Upper lobe of left lung (tissue), 6 donors: Measurements from ENCODE around the gene ZNF212. TPM values are rescaled to one million over a fixed set of nuclear protein-coding genes. Genes with fewer than 3 reads are reported as not detected.

ENCODE experiments used
- ATAC-seq, 2 donors: fragments of 200-7000 bp; cut with Tn5 transposase; one replicate each; pipeline ENCODE4 v1.9.1; 2022; ENCODE audit warnings: mild to moderate bottlenecking in 2 of 2, moderate library complexity in 2 of 2; ENCODE audit not compliant: low FRiP score in 2 of 2
- DNase-seq, 2 donors: peaks; one replicate each; pipeline ENCODE4 v3.0.0-alpha.2; 2019 to 2020
- H3K27ac ChIP-seq, 4 donors: fragments of 200-600 bp; sonication (generic); one replicate each; pipeline ENCODE4 v1.5.1; 2016 to 2019
- H3K27me3 ChIP-seq, 4 donors: fragments of 200-600 bp; sonication (generic); one replicate each; pipeline ENCODE4 v1.5.1; 2017 to 2019
- H3K36me3 ChIP-seq, 4 donors: fragments of 200-600 bp; sonication (generic); one replicate each; pipeline ENCODE4 v1.5.1; 2016 to 2019
- H3K4me1 ChIP-seq, 4 donors: fragments of 200-600 bp; sonication (generic); one replicate each; pipeline ENCODE4 v1.5.1; 2018 to 2019
- H3K4me3 ChIP-seq, 4 donors: fragments of 200-600 bp; sonication (generic); one replicate each; pipeline ENCODE4 v1.5.1; 2017 to 2019; ENCODE audit warnings: mild to moderate bottlenecking in 2 of 4, moderate library complexity in 1 of 4
- H3K9me3 ChIP-seq, 4 donors: fragments of 200-600 bp; sonication (generic); one replicate each; pipeline ENCODE4 v1.5.1; 2018 to 2019
- EP300 ChIP-seq, 4 donors: sonication (generic); formaldehyde crosslinking; IDR thresholded peaks; one replicate each; pipeline ENCODE4 v1.5.1; 2017; ENCODE audit warnings: antibody characterized with exemption in 4 of 4, control low read depth in 2 of 4
- POLR2A ChIP-seq, 4 donors: fragments of 450-650 bp; IDR thresholded peaks; one replicate each; pipeline ENCODE4 v1.5.1; 2016 to 2017; ENCODE audit warnings: antibody characterized with exemption in 4 of 4, mild to moderate bottlenecking in 2 of 4
- POLR2AphosphoS5 ChIP-seq, 2 donors: sonication (generic); formaldehyde crosslinking; IDR thresholded peaks; one replicate each; pipeline ENCODE4 v1.5.1; 2017; ENCODE audit warnings: antibody characterized with exemption in 2 of 2
- WGBS, 2 donors: methylation state at CpG; one replicate each; pipeline ENCODE4 v1.1.5; 2017 to 2018; 5-methylcytosine and 5-hydroxymethylcytosine counted together
- total RNA-seq, 6 donors: library from RNA; depleted of rRNA in 4 of 6; stranded (reverse); fragments of >200 nt in 4 of 6; gene quantifications; one replicate each; pipeline versions ENCODE4 v1.1.0 to v1.2.1, GENCODE V29; 2016 to 2021
- TF ChIP-seq, protein P1 (sequence below), 6 experiments: fragments of 450-650 bp in 4 of 6; fragments of 200-600 bp in 2 of 6; sonication (generic) in 2 of 6; IDR thresholded peaks; one replicate each; pipeline ENCODE4 v1.5.1; 2016 to 2019; ENCODE audit warnings: antibody characterized with exemption in 6 of 6
- donor health status: DM: no; HTN: no; CAD: no; lungs with moderate emphysema.
- donor health status: DM: no; HTN: yes; CAD: no; lungs with severe emphysema.

The ZNF212 gene
- total RNA-seq, 6 donors from 2014 or later = 10.3 to 33.5 (median 10.9) TPM

DNA sequence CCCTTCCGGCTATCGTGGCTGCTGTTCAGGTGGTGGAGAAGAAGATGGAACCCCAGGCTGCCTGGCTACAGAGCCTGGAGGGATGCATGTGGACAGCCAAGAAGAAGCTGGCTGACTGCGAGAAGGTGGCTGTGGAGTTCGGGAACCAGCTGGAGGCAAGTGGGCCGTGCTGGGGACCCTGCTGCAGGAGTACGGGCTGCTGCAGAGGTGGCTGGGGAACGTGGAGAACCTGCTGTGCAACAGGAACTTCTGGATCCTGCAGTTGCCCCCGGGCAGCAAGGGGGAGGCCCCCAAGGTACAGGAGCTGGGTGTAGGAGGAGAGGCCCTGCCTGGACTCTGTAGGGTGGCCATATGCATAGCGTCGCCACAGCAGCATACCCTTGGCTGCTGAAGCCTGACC lies 48.2 kb downstream of the ZNF212 start:
- ATAC-seq = no peak
- Histone ChIP-seq H3K27ac (no peak overlapping the region), H3K4me3 (no peak overlapping the region), H3K27me3 (no peaks in the 10 kb centered on the region), H3K4me1 (peaks cover 9 to 18% (median 16%) of the 10 kb centered on the region in 4 donors), H3K9me3 (no peaks in the 10 kb centered on the region), H3K36me3 (peaks cover 0 to 6% (median 0%) of the 10 kb centered on the region in 4 donors)
- 93 to 96% methylated on average over 10 of the region's 10 CpGs for WGBS, 2 donors
- peak in 1 of 2 donors; percentile 33 for DNase-seq
- TF ChIP-seq, protein P1, sequence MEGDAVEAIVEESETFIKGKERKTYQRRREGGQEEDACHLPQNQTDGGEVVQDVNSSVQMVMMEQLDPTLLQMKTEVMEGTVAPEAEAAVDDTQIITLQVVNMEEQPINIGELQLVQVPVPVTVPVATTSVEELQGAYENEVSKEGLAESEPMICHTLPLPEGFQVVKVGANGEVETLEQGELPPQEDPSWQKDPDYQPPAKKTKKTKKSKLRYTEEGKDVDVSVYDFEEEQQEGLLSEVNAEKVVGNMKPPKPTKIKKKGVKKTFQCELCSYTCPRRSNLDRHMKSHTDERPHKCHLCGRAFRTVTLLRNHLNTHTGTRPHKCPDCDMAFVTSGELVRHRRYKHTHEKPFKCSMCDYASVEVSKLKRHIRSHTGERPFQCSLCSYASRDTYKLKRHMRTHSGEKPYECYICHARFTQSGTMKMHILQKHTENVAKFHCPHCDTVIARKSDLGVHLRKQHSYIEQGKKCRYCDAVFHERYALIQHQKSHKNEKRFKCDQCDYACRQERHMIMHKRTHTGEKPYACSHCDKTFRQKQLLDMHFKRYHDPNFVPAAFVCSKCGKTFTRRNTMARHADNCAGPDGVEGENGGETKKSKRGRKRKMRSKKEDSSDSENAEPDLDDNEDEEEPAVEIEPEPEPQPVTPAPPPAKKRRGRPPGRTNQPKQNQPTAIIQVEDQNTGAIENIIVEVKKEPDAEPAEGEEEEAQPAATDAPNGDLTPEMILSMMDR (IDR thresholded peaks at IDR 0.05) = no peak
- no peak for TF ChIP-seq POLR2AphosphoS5 (IDR thresholded peaks at IDR 0.05)
- TF ChIP-seq EP300 (IDR thresholded peaks at IDR 0.05) = no peak
- no peak for TF ChIP-seq POLR2A (IDR thresholded peaks at IDR 0.05)

DNA sequence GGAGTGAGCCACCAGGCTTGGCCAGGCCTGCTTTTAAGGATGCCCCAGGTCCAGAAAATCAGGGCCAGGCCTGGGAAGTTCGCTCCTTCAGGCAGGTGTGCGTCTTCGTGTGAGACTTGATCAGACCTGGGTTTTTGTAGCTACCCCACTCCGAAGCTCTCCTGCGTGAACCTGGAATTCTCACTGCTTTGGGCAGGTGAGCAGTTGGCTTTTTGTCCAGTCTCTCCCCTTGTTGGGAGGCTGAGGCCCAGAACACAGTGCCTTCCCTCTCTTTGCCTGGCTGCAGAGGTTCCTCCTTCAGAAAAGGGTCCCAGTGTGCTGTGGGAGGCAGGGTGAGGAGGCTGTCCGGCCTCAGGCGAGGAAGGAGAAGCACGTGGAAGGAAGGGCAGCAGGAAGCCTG lies 49.8 kb downstream of the ZNF212 start:
- peaks cover 9 to 18% (median 16%) of the 10 kb centered on the region in 4 donors for H3K4me1 ChIP-seq
- H3K27ac ChIP-seq = no peak overlapping the region
- TF ChIP-seq POLR2AphosphoS5 (IDR thresholded peaks at IDR 0.05) (no peak), EP300 (IDR thresholded peaks at IDR 0.05) (no peak), POLR2A (IDR thresholded peaks at IDR 0.05) (no peak)
- TF ChIP-seq, protein P1 (IDR thresholded peaks at IDR 0.05) = no peak
- no peaks in the 10 kb centered on the region for H3K9me3 ChIP-seq
- WGBS, 2 donors = 86 to 94% methylated on average over 4 to 8 of the region's 8 CpGs
- peaks cover 0 to 12% (median 3%) of the 10 kb centered on the region in 4 donors for H3K36me3 ChIP-seq
- no peaks in the 10 kb centered on the region for H3K27me3 ChIP-seq
- H3K4me3 ChIP-seq = no peak overlapping the region
- DNase-seq (no peak), ATAC-seq (no peak)

DNA sequence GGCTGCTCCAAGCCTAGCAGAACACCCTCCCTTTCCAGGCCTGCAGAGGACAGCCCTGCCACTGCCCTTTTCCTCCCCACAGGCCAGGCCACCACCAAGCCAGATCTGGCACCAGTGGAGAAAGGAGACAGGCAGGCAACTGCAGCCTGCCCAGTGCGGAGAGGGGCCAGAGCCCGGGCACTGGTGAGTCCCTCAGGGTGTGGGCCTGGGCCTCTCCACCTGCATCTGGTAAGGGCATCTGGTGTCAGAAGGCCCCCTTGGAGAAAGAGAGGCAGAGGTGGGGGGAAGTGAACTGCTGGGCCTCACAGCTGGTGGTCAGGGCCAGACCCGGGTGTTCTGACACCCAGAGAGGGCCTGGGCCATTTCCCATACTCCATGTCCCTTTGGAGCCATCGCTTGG lies 50.4 kb downstream of the ZNF212 start:
- Histone ChIP-seq H3K27ac (no peak overlapping the region), H3K9me3 (no peaks in the 10 kb centered on the region), H3K4me3 (no peak overlapping the region), H3K36me3 (peaks cover 0 to 18% (median 7%) of the 10 kb centered on the region in 4 donors), H3K4me1 (peaks cover 9 to 12% (median 10%) of the 10 kb centered on the region in 4 donors), H3K27me3 (no peaks in the 10 kb centered on the region)
- 94 to 100% methylated on average over 1 to 4 of the region's 4 CpGs for WGBS, 2 donors
- ATAC-seq (no peak), DNase-seq (peak in 1 of 2 donors; percentile 37)
- no peak for TF ChIP-seq POLR2AphosphoS5 (IDR thresholded peaks at IDR 0.05)
- TF ChIP-seq EP300 (IDR thresholded peaks at IDR 0.05) = no peak
- TF ChIP-seq, protein P1 (IDR thresholded peaks at IDR 0.05) = no peak
- no peak for TF ChIP-seq POLR2A (IDR thresholded peaks at IDR 0.05)

DNA sequence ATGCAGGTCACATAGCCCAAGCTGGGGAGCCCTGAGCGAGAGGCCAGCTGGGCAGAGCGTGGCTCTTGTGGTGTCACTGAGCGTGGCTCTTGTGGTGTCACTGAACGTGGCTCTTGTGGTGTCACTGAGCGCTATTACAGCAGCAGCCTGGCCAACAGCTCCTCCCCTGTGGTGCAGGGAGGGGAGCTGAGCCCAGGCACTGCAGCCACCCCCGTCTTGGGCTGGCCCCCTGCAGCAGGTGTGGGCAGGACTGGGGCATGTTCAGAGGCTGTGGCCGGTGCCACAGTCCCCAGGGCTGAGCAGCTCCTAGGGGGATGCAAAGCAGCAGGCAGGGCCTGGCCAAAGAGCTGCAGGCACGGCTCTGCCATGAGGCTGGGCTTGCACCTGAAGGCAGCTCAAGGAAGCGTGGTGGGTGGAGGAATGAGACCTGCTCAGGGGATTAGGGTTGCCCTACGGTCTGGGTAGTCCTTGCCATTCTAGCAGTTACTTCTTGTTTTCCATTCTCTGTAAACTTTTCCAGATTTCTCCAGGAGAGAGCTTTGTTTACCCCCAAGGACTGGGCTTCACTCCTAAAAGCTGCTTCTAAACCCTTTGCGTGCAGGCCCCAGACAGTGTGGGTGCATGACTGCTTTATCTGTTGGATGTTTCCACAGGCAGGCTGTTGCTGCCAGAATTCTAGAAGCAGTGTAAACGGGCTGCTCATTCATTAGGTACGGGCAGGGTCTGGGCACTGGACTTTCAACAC lies 51.8 kb downstream of the ZNF212 start:
- Histone ChIP-seq H3K27me3 (no peaks in the 10 kb centered on the region), H3K9me3 (no peaks in the 10 kb centered on the region), H3K36me3 (peaks cover 0 to 23% (median 11%) of the 10 kb centered on the region in 4 donors), H3K27ac (no peak overlapping the region), H3K4me1 (no peaks in the 10 kb centered on the region), H3K4me3 (no peak overlapping the region)
- DNase-seq (peak in 1 of 2 donors; percentile 63), ATAC-seq (no peak)
- no peak for TF ChIP-seq POLR2A (IDR thresholded peaks at IDR 0.05)
- no peak for TF ChIP-seq EP300 (IDR thresholded peaks at IDR 0.05)
- TF ChIP-seq, protein P1 (IDR thresholded peaks at IDR 0.05) = no peak
- no peak for TF ChIP-seq POLR2AphosphoS5 (IDR thresholded peaks at IDR 0.05)
- 76 to 88% methylated on average over 7 to 11 of the region's 13 CpGs for WGBS, 2 donors
